Activated CD8-positive, alpha-beta memory T cell treated with anti-CD3 and anti-CD28 coated beads, Interleukin-2, amount 50 U/mL, for 1 hour (primary cell): Measurements from ENCODE around the gene PCYT1A.
"Not testable (repeated sequence)": the region's sequence is repeated elsewhere in the genome, so short reads cannot be mapped to it uniquely, and the experiment has no call there.

Experiments
- DNase-seq: peaks from one replicate; pipeline ENCODE4 v3.0.0-alpha.2; 2020; ENCODE audit errors: extremely low read depth

The PCYT1A gene

DNA sequence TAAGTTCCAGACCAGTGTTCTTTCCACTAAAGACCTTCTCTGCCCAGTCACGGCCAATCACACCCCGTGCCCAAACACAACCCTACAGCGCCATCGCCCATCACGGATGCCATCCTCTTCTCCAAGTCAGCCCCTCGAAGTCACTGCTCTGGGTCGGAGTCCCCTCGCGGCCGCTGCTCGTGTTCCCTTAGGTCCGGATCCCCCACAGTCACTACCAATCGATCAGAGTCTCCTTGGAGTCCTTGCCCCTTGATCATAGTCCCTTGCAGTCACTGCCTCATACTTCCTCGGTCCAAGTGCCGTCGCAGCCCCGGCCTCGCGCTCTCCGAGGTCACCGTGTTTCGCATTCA lies 461 bp downstream of the PCYT1A start:
- no peak for DNase-seq

DNA sequence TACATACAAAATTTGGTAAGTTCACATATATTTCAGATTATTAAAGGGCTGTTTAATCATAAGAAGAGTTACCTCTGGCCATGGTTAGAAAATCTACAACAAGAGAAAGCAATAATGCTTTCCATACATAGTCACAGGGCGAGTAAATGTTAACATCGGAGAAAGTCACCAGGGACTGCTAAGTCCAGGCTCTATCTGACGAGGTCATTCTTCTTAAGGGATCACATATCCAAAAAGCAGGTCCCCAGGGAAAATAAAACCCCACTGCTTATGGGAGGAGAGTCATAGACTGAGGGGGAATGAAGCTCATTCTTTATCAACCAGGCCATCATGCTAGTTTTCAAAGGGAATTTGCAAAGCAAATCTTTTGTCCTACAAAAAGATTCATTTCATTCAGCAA lies 3.1 kb downstream of the PCYT1A start:
- DNase-seq = no peak

DNA sequence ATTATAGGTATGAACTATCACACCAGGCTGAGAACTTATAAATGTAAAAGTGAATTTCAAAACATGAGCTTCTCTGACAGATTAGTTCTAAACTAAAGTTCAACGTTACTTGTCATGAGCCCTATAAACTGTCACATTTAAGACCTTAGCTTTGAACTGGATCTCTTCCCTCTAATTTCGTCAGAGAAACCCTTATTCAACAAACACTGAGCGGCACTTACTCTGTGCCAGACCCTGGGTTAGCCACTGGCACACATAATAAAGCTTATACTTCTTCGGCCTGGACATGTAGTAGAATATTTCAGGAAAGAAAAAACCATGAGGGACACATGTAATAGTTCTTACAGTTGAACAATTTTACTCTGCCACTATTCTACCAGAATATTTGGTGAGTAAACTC lies 5.6 kb downstream of the PCYT1A start:
- no peak for DNase-seq

DNA sequence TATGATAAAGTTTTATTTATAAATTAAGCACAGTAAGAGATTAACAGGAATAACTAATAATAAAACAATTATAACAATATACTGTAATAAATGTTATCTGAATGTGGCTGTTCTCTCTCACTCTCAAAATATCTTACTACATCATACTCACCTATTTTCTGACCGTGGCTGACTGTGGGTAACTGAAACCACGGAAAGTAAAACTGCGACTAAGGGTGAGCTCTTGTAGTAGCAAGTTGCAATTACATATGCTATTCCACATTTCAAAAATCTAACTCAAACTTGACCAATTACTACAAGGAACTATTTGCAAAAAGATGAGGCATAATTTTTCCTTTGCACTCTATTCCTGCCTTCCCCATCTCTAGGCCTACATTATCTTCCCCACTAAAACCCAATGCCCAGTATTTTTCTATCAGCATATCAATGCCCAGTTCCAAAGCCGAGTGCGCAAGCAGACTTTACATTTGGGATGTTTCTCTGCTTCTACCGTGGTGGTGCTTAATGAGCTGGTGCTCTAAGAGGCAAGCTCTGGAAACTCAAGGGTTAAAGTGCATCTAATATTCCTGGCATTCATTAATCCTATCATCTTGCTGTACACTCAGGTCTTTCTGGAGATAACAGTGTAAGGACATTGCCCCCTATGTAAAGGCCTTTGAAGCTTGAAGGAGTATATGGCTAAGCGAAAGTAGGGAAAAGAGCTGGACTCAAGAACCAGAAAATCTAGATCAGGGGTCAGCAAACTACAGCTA lies 6.7 kb downstream of the PCYT1A start:
- no peak for DNase-seq

DNA sequence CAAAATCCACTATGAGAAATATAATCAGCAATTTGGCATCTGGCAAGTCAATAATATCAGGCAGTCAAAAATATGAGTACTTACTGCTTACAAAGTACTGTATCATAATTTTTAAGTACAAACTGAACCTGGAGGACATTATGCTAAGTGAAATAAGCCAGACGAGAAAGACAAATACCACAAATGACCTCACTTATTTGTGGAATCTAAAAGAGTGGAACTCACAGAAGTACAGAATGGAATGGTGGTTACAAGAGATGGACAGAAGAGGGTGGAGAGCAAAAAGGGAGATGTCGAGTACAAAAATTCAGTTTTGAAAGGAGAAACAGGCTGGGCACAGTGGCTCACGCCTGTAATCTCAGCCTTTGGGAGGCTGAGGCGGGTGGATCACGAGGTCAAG lies 12.4 kb downstream of the PCYT1A start:
- DNase-seq = no peak

DNA sequence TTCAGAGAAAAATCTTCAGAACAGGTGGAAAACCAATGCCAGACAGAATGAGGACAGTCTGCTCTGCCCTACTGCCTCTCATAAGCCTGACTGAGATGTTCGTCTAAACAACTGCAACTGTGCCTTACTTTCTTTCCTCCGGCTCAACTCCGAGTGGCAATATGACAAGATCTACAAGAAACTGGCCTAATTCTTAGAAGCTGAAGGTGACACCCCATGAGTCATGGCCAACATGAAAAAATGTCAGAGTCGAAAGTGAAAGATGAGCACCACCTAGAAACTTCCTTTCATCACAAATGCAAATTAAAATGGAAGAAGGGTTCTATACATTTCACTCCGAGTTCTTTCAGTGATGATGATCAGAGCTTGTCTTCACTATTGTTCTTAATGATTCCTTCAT lies 12.9 kb downstream of the PCYT1A start:
- no peak for DNase-seq

DNA sequence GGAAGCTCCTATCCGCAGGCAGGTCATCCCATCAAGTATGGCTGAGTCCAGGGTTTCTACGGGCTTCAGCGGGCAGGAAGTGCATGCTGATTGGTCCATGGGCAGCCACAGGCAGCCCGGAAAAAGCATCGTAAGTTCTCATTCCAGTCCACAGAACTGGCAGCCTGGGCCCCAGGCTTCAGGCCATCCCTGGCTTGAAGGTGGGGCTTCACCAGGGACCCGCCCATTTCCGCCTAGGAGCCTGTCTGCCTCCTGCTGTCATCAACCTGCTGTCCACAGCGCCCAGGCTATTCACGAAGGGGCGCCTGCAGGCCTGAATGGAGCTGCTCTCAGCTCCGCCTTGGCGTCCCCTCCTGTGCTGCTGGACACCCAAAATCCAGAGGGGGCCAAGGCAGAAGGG lies 13.9 kb downstream of the PCYT1A start:
- no peak for DNase-seq

DNA sequence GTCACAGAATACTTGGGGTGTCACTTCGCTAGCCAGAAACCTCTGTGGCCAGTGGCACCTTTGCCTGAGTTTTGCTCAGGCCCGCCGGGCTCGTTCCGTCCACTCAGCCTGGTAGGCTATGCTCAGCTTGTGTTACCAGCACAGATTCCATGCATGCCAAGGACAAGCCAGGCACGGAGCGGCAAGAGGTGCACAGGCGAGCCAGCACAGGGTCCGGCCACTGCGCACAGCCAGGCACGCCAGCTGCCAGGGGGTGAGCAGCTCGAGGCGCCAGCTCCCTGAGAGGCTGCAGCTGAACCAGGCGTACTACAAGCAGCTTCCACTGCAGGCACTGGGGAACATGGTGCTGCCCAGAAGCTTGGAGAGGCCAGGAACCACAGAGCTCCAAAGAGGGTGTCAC lies 14.7 kb downstream of the PCYT1A start:
- no peak for DNase-seq

DNA sequence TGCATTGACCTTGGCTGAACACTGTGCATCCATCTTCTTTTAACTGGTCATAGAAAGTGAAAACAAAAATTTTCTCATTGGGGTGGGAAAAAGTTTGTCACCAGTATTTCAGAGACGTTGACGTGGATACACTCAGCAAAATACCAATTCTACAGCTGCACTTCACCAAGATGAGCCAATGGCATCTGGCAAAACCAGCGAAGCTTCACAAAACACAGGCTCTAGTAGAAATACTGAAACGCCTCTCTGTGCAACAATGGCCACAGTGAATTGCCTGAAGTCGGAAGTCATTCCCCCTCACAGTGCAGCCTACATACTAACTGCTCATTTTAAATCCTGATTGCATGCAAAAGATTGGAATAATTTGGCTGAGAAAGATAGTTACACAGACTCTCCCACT lies 17.0 kb downstream of the PCYT1A start:
- DNase-seq = no peak

DNA sequence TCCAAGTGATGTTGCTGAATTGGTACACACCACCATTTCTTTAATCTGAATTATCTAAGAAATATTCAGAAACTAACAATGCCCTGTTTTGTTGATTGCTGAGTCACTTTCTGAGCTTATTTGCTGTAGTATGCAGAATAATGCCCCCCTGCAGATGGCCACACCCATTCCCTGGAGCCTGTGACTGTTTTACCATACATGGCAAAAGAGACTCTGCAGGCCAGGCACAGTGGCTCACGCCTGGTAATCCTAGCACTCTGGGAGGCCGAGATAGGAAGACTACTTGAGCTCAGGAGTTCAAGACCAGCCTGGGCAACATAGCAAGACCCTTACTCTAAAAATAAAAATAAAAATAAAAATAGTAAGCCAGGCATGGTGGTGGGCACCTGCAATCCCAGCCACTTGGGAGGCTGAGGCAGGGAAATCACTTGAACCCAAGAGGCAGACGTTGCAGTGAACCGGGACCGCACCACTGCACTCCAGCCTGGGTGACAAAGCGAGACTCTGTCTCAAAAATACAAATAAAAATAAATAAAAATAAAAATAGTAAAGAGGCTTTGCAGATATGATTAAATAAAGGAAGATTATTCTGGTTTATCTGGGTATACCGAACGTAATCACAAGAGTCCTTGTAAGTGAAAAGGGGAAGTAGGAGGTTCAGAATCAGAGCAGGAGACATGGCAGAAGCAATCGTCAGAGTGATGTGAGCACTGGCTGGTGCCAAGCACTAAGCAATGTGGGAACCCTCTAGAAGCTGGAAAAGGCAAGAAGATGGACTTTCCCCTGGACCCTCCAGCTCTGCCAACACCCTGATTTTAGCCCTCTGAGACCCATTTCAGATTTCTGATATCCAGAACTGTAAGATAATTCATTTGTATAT lies 19.0 kb downstream of the PCYT1A start:
- DNase-seq = no peak

DNA sequence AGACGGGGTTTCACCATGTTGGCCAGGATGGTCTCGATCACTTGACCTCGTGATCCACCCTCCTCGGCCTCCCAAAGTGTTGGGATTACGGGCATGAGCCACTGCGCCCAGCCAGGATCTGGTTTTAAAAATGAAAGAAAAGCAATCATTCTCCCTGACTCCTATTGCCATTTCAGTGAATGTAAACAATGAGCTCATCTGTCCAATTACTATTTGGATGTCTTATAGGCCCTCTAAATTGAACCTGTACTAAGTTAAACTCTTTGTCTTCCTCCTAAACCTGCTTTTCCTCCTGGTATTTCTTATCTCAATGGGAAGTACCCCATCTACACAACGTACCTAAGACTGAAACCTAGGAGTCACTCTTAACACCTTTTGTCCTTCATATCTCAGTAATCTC lies 23.7 kb downstream of the PCYT1A start:
- no peak for DNase-seq

DNA sequence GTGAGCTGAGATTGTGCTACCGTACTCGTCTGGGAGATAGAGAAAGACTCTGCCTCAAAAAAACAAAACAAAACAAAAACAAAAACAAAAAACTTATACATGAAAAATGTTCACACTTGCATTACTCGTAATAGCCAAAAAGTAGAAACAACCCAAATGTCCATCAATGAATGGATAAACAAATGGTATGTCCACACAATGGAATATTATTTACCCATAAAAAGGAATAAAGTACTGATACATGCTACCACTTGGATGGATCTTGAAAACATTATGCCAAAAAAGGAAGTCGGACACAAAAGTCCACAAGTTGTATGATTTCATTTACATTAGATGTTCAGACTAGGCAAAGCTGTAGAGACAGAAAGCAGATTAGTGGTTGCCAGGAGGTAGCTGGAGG lies 26.7 kb downstream of the PCYT1A start:
- DNase-seq = no peak

DNA sequence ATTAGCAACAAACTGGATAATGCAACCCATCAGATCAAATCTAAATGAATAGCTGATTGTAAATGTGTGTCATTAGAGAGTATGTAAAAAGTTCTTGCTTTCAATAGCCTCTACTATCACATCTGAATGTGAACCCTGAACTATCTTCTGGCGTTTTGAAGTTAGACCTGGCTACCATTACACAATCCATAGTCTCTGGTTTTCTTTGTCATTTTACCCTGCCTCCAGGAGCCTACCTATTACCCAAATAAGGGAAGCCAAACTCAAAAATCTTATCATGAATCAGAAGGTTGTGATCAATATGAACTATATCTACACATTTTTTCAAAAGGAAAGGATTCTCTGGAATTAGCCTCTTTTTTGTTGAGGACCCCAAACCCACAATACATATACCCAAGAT lies 31.8 kb downstream of the PCYT1A start:
- DNase-seq = no peak

DNA sequence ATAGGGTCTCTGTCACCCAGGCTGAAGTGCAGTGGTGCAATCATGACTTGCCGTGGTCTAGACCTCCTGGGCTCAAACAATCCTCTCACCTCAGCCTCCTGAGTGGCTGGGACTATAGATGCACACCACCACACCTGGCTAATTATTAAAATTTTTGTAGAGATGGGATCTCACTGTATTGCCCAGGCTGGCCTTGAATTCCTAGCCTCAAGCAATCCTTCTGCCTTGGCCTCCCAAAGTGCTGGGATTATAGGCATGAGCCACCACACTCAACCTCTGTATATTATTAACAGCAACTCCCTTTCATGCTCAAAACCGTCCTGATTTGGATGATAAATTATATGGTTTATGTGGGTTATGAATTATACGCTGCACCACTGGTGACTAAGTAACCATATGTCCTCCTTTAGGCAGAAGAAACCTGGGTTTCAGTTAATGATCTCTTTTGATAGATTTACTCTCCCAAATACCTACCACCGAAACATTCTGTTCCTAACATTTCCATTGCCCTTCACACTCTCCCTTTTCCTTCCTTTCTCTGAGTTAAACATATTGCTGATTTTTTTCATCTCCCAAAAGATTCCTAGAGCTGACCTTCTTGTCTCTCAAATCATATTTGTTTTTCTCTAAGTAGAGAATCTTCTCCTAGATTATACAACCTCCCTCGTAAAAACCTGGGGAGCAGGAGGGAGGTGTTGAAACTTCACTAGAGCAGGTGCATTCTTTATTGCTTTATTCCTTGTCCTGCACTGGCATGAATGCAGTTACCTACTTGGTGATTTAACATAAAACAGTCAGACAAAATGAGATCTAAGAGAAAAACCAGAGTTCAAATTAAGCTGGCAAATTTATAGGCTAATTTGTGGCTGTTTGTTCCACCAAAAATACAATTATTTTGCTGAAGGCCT lies 32.9 kb downstream of the PCYT1A start:
- no peak for DNase-seq

DNA sequence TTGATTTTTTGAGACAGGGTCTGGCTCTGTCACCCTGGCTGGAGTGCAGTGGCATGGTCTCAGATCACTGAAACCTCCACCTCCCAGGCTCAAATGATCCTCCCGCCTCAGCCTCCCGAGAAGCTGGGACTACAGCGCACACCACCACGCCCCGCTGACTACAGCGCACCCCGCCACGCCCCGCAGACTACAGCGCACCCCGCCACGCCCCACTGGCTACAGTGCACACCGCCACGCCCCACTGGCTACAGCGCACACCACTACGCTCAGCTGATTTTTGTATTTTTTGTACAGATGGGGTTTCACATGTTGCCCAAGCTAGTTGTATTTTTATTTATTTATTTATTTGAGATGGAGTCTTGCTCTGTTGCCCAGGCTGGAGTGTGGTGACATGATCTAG lies 35.6 kb downstream of the PCYT1A start:
- DNase-seq = no peak

DNA sequence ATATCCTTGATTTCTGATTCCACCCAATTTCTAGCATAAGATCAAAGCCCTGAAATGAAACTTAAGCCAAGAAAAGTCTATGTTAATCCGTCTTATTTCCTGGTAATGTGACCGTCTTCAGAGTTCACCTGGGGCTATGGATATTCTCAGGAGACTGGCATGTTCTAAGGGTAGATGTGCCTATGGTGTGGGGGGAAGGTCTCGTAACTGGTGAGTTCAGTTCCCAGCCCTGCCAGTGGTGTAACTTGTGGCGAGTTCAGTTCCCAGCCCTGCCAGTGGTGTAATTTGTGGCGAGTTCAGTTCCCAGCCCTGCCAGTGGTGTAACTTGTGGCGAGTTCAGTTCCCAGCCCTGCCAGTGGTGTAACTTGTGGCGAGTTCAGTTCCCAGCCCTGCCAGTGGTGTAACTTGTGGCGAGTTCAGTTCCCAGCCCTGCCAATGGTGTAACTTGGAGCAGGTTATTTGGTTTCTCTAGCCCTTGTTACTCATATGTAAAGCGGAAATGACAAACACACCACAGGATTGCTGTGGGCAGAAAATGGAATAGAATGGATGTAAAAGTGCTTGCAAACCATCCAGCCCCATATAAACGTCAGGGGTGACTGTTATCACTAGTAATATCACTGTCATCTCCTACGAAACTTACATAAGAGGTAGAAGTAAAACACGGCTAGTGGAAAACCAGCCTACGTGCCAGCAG lies 40.8 kb downstream of the PCYT1A start:
- no peak for DNase-seq

DNA sequence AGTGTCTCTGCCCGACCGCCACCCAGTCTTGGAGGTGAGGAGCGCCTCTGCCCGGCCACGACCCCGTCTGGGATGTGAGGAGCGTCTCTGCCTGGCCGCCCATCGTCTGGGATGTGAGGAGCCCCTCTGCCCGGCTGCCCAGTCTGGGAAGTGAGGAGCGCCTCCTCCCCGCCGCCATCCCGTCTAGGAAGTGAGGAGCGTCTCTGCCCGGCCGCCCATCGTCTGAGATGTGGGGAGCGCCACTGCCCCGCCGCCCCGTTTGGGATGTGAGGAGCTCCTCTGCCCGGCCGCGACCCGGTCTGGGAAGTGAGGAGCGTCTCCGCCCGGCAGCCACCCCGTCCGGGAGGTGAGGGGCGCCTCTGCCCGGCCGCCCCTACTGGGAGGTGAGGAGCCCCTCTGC lies 43.4 kb downstream of the PCYT1A start:
- not testable (repeated sequence) for DNase-seq

DNA sequence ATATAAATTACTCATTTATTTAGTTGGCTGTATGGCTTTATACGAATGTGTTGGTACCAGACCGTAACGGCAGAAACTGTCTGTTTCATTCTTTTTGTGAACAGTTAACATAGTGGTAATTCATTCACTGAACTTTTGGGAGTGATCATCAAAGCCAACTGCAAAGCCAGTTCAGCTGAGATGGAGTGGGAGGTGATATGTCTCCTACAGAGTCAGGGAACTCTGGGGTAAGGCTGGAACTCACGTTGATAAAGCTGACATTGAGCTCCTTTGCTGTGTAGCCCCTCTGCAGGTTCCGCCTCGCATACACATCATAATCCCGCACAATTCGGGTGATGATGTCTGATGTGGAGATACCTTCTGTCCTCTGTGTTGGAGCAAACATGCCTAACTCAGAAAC lies 45.8 kb downstream of the PCYT1A start:
- no peak for DNase-seq

DNA sequence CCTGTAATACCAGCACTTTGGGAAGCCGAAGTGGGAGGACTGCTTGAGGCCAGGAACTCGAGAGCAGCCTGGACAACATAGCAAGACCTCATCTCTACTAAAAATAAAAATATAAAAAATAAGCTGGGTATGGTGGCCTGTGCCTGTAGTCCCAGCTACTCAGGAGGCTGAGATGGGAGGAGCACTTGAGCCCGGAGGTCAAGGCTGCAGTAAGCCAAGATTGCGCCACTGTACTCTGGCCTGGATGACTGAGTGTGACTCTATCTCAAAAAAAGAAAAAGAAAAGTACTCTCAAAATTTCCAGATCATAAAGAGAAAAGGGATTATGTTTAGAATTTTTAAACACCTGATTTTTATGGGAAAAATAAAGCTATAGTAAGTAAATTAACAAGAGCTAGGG lies 47.1 kb downstream of the PCYT1A start:
- no peak for DNase-seq

DNA sequence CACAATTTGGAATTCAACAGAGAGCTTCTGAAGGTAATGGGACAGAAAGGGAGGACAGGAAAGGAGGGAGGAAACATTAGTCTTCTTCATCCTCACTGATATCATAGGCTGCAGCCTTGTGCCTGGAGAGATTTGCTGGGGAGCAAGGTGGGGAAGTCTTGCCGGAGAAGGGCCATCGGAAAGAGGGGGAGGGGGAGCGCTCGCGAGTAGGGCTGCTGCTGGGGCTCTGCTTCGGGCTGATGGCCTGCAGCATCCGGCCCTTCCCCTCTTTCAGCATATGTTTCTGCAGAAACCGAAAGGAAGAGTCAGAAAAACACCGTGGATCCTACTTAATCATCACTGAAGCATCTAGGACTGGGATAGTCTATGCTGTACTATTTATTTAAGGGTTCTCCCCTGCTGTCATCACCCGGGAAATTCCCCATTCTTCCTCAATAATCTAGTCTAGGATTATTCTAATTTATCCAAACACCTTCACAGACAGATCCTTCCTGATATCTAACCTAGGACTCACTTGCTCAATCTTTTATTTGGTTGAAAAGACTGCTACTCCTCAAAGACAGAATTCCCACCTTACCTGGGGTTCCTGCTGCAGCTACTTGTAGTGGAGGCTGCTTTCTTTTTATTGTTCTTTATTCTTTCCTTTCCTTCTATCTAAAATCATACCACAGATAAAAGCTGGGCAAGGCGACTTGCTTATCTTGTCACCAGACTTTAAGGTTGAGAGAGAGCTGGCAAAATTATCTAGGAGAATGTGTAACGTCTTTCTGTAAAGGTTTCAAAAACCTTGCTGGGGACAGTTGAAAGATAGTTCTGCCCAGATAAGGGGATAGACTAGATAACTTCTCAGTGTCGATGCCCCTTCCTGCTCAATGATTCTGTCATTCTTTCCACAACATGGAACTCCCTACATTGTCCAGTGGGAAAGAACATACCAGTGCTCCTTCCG lies 48.6 kb downstream of the PCYT1A start:
- DNase-seq = no peak

DNA sequence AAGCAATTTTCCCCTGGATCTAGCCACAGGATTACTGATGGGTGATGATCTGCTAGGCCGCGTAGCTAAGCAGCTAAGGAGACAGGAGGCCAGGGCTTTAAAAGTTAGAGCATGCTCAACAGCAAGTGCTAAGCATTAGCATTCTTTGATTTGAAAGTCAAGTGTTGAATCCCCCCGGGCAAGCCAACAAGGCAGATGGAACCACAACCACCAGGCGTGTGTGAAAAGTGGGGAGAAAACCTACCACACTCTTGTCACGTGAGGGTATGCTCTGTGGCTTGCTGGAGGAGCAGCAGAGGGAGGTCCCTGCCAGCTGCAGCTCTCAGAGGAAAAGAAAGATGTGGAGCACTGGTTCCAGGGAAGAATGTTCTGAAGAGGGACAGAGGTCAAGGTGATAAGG lies 50.3 kb downstream of the PCYT1A start:
- no peak for DNase-seq
